ENCODE measurements around the gene GTF3C2. TPM values are rescaled to one million over a fixed set of nuclear protein-coding genes. Genes with fewer than 3 reads are reported as not detected.
"Not testable (repeated sequence)": the region's sequence is repeated elsewhere in the genome, so short reads cannot be mapped to it uniquely, and the experiment has no call there.

Gene GTF3C2
- total RNA-seq, 1 experiment from 2014 or later: 89.3 TPM

DNA sequence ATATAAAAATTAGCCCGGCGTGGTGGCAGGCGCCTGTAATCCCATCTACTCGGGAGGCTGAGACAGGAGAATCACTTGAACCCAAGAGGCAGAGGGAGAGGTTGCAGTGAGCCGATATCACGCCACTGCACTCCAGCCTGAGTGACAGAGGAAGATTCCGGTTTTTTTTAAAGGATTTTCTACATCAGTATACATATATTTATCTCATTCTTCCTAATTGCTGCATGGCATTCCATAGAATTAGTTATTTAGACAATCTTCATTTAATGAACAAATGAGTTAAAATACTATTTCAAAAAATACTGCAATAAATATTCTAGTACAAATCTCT is 2.0 kb downstream of the GTF3C2 start:
- DNase-seq (ENCODE audit: low spot score): no peak
- no TSS peak for BruUV-seq (replicated peaks)
- intact Hi-C loops (cut with micrococcal nuclease; ENCODE audit: unreplicated experiment): no loop called here
- no peaks in the 10 kb centered on the region for H3K9me3 ChIP-seq (ENCODE audit: low read depth, low read length, poor library complexity, severe bottlenecking)
- no peak overlapping the region for H3K4me3 ChIP-seq (ENCODE audit: low read depth, low read length, poor library complexity, severe bottlenecking)
- ChIA-PET CTCF (no interaction called here), POLR2A (ENCODE audit: low non-redundant PET) (no interaction called here)
- H3K27ac ChIP-seq (ENCODE audit: low read depth, low read length, poor library complexity, severe bottlenecking): no peak overlapping the region
- TF ChIP-seq EZH2 (IDR thresholded peaks at IDR 0.05; ENCODE audit: borderline replicate concordance, low read depth, low read length, poor library complexity, severe bottlenecking): no peak
- TF ChIP-seq, protein P1, sequence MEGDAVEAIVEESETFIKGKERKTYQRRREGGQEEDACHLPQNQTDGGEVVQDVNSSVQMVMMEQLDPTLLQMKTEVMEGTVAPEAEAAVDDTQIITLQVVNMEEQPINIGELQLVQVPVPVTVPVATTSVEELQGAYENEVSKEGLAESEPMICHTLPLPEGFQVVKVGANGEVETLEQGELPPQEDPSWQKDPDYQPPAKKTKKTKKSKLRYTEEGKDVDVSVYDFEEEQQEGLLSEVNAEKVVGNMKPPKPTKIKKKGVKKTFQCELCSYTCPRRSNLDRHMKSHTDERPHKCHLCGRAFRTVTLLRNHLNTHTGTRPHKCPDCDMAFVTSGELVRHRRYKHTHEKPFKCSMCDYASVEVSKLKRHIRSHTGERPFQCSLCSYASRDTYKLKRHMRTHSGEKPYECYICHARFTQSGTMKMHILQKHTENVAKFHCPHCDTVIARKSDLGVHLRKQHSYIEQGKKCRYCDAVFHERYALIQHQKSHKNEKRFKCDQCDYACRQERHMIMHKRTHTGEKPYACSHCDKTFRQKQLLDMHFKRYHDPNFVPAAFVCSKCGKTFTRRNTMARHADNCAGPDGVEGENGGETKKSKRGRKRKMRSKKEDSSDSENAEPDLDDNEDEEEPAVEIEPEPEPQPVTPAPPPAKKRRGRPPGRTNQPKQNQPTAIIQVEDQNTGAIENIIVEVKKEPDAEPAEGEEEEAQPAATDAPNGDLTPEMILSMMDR (conservative IDR thresholded peaks at IDR 0.05; ENCODE audit: low read depth, low read length): no peak
- H3K36me3 ChIP-seq (ENCODE audit: insufficient read depth, low read length, poor library complexity, severe bottlenecking): no peaks in the 10 kb centered on the region
- H3K27me3 ChIP-seq (replicated peaks; ENCODE audit: insufficient read depth, low read depth, low read length, poor library complexity): no peaks in the 10 kb centered on the region
- H3K4me1 ChIP-seq (ENCODE audit: insufficient read depth, low read length, poor library complexity, severe bottlenecking): peaks cover 3% of the 10 kb centered on the region

DNA sequence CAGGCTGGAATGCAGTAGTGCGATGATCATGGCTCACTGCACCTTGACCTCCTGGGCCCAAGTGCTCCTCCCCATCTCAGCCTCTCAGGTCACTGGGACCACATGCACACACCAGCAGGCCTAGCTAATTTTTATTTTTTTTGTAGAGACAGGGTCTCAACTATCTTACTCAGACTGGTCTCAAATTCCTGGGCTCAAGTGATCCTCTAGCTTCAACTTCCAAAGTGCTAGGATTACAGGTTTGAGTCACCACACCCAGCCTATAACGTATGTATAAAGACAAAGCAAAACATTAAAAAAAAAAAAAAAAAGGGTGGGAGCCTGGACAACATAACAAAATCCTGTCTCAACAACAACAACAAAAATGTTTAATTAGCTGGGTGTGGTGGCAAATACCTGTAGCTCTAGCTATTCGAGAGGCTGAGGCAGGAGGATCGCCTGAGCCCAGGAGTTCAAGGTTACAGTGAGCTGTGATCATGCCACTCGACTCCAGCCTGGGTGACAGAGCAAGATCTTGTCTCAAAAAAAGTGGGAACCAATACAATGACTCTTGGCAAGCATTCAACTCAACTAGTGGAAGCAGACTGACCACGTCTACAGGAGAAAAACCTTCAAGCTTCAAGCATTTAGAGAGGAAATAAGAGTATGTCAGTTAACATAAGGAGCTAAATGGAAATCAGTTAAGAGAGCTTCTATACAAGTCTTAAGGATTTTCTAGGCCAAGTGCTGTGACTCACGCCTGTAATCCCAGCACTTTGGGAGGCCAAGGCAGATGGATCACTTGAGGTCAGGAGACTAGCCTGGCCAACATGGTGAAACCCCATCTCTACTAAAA is 2.6 kb downstream of the GTF3C2 start:
- POLR2A ChIA-PET (ENCODE audit: low non-redundant PET): no interaction called here
- CTCF ChIA-PET: no interaction called here
- intact Hi-C loops (cut with micrococcal nuclease; ENCODE audit: unreplicated experiment): no loop called here

DNA sequence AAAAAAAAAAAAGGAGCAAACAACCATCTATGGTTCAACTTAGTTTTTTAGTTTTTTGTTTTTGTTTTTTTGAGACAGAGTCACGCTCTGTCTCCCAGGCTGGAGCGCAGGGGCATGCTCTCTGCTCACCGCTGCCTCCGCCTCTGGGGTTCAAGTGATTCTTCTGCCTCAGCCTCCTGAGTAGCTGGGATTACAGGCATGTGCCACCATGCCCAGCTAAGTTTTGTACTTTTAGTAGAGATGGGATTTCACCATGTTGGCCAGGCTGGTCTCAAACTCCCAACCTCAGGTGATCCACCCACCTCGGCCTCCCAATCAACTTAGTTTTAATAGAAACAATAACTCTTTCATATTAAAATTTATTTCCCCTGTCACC is 3.2 kb downstream of the GTF3C2 start:
- intact Hi-C loops (cut with micrococcal nuclease; ENCODE audit: unreplicated experiment); H3K4me1 ChIP-seq (ENCODE audit: insufficient read depth, low read length, poor library complexity, severe bottlenecking); H3K27me3 ChIP-seq (replicated peaks; ENCODE audit: insufficient read depth, low read depth, low read length, poor library complexity); H3K9me3 ChIP-seq (ENCODE audit: low read depth, low read length, poor library complexity, severe bottlenecking); BruUV-seq (replicated peaks); POLR2A ChIA-PET (ENCODE audit: low non-redundant PET); H3K36me3 ChIP-seq (ENCODE audit: insufficient read depth, low read length, poor library complexity, severe bottlenecking); CTCF ChIA-PET; DNase-seq (ENCODE audit: low spot score); H3K27ac ChIP-seq (ENCODE audit: low read depth, low read length, poor library complexity, severe bottlenecking); H3K4me3 ChIP-seq (ENCODE audit: low read depth, low read length, poor library complexity, severe bottlenecking): not testable (repeated sequence)

More for the DNA sequence above, 2.6 kb downstream of the GTF3C2 start:
- no peaks in the 10 kb centered on the region for H3K27me3 ChIP-seq (replicated peaks; ENCODE audit: insufficient read depth, low read depth, low read length, poor library complexity)
- H3K36me3 ChIP-seq (ENCODE audit: insufficient read depth, low read length, poor library complexity, severe bottlenecking): no peaks in the 10 kb centered on the region
- TF ChIP-seq, protein P1 (conservative IDR thresholded peaks at IDR 0.05; ENCODE audit: low read depth, low read length): no peak
- TF ChIP-seq EZH2 (IDR thresholded peaks at IDR 0.05; ENCODE audit: borderline replicate concordance, low read depth, low read length, poor library complexity, severe bottlenecking): no peak
- H3K4me1 ChIP-seq (ENCODE audit: insufficient read depth, low read length, poor library complexity, severe bottlenecking): peaks cover 3% of the 10 kb centered on the region
- H3K4me3 ChIP-seq (ENCODE audit: low read depth, low read length, poor library complexity, severe bottlenecking): no peak overlapping the region
- no peaks in the 10 kb centered on the region for H3K9me3 ChIP-seq (ENCODE audit: low read depth, low read length, poor library complexity, severe bottlenecking)
- no peak overlapping the region for H3K27ac ChIP-seq (ENCODE audit: low read depth, low read length, poor library complexity, severe bottlenecking)
- BruUV-seq (replicated peaks): no TSS peak
- no peak for DNase-seq (ENCODE audit: low spot score)

Data from A673 (cell line).